ENCODE results near the gene TNFRSF4.
"Not testable (repeated sequence)": the region's sequence is repeated elsewhere in the genome, so short reads cannot be mapped to it uniquely, and the experiment has no call there.

Gene TNFRSF4

DNA sequence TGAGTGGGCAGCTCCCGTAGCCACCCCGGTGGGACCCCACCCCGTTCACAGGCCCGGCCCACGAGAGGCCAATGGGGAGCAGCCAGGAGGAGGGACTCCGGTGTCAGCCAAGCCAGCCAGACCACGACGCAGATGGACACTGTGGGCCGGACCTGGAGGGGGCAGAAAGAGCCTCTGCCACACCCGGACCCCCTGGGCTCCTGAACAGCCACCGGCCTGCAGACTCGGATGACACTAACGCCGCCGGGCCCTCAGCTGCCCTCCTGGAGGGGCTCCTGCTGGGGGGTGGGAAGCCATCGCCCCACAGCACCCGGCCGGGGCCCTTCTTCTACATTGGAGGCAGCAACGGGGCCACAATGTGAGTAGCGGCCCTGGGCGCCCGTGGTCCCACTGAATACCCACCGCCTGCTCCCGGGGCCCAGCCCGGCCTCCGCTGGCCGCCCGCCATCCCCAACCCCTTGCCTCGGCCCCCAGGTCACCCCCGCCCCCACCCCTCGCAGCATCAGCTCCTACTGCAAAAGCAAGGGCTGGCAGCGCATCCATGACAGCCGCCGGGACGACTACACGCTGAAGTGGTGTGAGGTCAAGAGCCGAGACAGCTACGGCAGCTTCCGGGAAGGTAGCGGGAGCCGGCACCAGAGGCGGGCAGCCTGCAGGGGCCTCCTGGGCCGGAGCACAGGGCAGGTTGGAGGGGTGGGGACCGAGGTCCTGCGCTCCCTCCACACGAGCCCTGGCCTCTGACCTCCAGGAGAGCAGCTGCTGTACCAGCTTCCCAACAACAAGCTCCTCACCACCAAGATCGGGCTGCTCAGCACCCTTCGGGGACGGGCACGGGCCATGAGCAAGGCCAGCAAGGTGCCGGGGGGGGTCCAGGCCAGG, 33.7 kb downstream of the TNFRSF4 start:
- no peak for DNase-seq

DNA sequence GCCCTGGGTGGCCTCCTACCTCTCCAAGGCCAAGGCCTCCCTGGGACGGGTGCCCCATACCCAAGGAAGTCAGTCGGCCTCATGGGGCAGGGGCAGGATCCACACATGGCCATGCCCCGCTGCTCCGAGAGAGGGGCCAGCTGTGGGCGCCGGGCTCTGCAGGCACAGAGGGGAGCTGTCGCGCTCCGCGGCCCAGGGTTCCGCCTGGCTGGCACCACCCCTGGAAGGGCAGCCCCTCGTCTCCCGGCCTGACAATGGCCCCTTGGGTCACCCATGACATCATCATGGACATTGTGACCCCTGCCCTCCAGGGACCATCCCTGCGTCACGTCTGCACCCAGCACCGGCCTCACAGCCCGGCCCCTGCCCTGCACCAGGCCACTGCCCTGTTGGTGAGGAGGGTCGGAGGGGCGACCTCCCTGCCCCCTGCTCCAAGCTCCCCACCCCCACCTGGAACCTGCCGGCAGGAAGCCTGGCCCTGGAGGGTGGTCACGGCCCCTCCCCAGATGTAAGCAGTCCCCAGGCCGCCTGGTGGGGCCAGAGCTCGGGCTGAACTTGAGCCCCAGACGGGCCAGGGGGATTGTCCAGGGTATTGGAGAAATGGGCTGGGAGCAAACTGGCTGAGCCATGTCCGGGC, 34.5 kb downstream of the TNFRSF4 start:
- no peak for DNase-seq

DNA sequence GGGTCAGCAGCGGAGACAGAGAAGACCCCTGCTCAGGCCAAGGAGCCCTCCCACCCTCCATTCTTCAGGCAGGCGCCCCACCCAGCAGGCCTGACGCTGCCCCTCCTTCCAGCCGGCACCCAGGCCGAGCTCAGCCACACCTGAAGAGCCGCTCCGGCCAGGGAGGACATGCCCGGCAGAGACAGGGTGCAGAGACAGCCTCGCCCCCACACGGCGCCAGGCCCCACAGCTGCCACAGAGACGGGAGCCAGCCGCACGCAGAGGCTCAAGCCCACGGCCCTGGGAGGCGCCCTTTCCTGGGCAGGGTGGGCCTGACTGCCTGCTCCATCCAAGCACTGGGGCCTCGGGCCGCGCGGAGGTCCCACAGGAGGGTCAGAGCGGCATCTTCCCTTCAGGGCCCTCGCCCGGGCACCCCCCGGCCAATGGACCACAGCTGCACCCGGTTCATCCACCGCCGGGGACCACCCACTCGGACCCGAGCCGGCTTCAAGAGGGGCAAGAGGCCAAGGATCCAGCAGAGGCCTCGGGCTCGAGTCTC, 35.1 kb downstream of the TNFRSF4 start:
- no peak for DNase-seq

DNA sequence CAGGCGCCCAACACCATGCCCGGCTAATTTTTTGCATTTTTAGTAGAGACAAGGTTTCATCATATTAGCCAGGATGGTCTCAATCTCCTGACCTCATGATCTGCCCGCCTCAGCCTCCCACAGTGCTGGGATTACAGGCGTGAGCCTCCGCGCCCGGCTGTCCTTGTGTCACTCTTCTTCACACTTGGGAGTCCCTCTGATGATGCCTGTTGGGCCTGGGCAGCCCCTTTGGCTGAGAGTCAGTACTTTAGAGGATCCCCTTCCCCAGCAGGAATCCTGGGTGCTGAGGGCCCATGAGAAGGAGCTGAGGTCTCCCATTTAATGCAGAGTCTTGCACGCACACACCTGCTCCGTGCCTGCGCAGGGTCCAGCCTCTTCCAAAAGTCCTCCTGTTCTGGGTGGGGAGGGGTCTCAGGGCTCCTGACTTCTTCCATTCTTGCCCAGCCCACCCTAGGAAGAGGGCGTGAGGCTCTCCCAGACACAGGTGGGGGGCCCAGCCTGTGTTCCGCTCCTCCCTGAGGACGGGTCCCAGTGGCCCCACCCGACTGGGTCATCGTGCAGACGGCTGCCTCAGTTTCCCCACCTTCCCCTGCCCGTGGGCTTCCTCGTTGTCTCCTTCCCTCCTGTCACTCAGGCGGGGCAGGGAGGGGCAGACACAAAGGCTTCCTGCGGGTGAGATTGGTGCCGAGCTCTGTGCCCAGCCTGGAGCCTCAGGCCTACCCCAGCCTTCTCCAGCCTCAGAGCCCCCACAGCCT, 36.3 kb downstream of the TNFRSF4 start:
- no peak for DNase-seq

DNA sequence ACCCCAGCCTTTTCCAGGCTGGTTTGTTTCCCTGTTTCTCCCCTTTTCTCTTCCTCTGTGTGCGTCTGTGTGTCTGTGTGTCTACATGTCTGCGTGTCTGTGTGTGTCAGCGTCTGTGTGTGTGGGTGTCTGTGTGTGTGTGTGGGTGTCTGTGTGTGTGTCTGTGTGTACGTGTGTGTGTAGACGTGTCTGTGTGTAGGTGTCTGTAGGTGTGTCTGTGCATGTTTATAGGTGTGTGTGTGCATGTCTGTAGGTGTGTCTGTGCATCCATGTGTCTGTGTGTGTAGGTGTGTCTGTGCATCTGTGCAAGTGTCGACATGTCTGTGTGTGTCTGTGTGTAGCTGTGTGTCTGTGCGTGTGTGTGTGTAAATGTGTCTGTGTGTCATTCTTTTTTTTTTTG, 37.0 kb downstream of the TNFRSF4 start:
- DNase-seq, result no peak

DNA sequence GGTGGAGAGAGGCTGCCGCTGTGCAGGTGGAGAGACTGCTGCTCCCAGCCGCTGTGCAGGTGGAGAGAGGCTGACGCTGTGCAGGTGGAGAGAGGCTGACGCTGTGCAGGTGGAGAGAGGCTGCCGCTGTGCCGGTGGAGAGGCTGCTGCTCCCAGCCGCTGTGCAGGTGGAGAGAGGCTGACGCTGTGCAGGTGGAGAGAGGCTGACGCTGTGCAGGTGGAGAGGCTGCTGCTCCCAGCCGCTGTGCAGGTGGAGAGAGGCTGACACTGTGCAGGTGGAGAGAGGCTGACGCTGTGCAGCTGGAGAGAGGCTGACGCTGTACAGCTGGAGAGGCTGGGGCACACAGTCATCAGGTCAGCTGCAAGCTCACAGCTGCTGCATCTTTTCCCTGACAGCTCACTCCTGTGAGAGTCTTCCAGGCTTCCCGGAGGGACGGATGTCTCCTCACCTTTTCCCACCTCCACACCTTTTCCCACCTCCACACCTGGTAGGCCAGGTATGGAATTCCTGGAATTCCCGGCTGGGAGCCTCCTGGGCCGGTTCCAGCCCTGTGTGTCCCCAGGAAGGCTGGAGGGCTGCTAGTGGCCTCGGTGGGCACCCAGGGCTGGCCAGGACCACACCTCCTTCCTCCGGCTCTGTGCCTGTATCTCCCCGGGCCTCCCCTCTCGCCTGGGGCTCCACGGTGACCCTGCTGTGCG, 37.7 kb downstream of the TNFRSF4 start:
- DNase-seq, result not testable (repeated sequence)

DNA sequence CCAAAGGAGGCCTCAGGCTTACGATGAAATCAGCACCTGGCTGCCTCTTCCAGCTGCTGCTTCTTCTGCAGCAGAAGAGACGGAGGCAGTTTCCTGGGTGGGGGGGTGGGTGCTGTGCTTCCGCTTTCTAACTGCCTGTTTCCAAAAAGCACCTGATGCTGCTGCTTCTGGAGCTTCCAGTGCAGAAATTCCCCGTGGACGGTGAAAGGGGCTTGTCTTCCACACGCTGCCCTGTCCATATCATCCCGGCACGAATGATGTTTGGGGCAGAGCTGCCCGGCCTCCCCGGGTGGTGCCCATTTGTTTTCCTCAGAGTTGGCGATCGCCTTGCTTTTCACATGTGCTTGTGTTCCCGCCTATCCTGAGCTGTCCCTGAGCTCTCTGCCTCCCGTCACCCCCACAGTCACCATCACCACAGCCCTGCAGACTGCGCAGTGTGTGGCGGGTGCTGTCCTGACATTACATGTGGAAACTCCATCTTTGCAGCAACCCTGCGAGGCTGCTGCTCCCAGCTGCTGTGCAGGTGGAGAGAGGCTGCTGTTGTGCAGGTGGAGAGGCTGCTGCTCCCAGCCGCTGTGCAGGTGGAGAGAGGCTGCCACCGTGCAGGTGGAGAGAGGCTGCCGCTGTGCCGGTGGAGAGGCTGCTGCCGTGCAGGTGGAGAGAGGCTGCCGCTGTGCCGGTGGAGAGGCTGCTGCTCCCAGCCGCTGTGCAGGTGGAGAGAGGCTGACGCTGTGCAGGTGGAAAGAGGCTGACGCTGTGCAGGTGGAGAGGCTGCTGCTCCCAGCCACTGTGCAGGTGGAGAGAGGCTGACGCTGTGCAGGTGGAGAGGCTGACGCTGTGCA, 38.5 kb downstream of the TNFRSF4 start:
- DNase-seq, result no peak

DNA sequence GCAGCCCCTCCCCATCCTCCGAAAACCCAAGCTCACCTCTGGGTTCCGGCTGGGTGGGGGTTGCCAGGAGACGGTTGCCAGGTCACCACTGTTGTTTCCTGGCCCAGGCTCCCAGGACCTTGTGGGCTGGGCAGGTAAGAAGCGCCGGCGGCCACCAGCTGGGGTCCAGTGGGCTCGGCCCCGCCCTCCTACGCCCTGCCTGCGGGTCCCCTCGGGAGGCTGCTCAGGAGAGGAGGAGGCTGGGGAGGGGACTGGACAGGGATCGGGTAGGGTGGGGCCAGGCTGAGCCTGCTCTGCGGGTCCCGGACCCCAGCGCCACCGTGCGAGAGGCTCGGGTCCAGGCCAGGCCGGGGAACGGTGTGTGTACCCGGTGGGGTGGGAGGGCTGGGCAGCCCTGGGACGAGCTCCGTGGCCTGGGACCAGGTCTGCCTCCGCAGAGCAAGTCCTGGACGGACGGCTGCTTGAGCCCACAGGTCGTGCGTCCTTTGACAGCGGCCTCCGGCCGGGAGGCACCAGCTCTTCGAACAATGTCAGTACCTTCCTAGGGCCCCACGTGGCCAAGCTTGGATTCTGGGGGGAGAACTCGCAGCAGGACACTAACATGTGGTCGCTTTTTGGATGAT, 40.0 kb downstream of the TNFRSF4 start, which contains the start of gene TTLL10:
TTLL10 (plus strand) TSS at position 88 of the 623 bp plus-strand sequence. CDS start 5,336 bp downstream, outside the sequence.
- DNase-seq, result peak; percentile 25

DNA sequence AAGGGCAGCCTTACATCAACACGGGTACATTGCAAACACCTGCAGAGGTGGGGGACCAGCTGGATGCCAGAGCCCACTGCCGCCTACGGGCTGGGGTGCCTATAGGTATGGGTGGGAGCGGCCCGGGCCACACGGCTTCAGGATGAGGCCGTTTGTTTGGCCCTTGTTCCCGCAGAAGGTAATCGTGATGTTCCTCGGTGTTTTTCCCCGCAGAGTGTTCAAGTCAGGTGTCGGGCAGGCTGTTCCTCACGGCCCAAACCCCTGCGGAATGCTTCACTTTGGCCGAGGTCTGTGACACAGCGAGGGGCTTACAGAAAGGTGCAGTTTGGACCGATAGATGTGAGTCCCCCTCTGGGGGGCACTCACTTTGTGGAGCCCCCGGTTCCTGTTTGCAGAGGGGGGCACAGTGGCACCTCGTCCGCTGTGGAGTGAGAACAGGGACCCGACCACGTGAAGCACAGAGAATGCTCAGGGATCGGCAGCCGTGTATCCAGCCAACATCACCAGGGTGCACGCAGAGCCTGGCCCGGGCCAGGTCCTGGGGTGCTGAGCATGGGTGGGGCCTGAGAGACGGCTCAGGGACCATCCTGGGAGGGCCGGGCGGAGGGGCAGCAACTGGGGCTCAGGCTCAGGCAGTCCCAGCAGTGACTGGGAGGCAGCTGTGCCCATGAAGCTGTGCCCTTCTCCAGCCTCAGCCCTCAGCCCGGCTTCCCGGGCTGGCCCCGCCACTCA, 40.7 kb downstream of the TNFRSF4 start:
- DNase-seq, result no peak

DNA sequence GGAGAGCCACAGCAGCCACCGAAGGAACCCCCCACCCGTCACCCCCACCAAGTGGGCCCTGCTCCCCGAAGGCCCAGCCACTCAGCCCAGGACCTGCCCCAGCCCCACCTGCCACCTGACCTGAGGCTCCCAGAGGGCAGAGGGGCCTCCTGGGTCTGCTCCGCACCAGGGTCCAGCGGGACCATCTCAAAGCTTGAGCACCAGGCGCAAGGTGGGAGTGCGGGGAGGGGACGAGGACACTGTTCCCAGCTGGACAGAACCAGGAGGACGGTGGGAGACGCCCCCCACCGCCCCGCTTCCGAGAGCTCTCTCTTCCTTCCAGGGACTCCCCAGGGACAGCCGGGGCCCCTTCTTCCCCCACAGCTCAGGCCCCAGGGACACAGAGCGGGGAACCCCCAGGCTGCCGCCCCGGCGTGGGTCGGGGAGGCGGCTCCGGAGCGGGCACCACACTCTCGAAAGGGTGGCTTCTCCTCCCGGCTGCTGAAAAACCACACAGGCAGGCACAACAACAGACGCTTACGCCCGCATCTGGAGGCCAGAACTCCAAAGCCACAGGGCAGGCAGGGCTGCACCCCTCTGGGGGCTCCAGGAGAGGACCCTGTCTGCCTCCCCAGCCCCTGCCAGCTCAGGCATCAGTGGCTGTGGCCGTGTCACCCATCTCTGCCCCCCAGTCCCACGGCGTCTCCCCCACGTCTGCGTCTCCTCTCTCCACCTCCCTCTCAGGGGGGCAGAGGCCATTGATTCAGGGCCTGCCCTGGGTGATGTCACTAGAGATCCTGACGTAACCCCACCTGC, 42.2 kb downstream of the TNFRSF4 start:
- DNase-seq, result peak; percentile 19

DNA sequence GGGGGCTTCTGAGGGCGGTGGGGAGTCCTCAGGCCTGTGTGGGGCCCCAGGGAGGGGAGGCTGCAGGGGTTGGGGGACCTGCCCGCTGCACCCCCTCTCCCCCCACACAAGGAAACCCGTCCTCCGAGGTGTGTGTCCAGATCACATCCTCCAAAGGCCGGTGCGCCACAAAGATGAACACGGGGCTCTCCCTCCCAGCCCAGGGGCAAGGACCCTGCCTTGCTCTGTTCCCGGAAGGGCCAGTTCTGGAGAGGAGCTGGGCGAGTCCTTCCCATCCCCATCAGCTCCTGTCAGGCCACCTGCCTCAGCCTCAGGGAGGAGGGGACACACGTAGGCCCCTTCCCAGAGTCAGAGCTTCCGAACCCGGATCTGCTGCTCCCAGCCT, 42.8 kb downstream of the TNFRSF4 start:
- no peak for DNase-seq

DNA sequence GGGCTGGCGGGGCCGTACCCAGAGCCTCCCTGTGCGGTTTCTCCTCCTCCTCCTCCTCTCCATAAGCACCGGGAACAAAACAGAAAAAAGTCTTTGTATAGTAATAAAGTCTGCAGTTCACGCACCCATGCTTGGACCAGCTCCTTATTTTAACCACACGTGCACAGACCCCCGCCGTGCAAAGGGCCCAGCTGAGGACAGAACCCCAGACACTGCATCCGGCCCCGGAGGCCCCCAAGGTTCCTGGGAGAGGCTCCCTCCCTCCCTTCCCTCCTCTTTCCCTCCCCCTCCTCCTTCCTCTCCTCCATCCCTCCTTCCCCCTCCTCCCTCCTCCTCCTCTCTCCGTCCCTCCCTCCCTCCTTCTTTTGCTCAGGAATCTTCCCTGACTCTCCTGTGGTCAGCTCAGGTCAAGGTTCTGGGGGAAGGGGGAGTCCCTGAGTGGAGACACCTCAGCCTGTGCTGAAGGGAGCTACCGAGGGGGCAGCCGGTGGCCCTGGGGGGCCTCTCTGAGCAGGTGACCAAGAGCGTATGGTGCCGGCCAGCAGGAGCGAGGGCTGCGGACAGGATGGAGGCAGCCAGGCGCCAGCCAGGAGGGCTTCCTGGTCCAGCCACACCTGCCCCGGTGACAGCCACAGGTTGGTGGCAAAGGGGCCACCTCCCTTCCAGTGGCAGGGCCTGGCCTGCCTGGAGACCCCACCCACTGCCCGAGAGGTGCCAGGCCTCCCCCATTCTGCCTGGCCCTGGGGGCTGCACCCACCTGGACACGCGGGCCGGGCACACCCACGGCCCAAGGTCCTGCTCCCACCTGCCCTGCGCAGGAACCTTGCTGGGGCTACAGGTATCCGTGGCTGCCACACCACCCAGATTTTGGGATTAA, 43.5 kb downstream of the TNFRSF4 start:
- DNase-seq, result no peak

DNA sequence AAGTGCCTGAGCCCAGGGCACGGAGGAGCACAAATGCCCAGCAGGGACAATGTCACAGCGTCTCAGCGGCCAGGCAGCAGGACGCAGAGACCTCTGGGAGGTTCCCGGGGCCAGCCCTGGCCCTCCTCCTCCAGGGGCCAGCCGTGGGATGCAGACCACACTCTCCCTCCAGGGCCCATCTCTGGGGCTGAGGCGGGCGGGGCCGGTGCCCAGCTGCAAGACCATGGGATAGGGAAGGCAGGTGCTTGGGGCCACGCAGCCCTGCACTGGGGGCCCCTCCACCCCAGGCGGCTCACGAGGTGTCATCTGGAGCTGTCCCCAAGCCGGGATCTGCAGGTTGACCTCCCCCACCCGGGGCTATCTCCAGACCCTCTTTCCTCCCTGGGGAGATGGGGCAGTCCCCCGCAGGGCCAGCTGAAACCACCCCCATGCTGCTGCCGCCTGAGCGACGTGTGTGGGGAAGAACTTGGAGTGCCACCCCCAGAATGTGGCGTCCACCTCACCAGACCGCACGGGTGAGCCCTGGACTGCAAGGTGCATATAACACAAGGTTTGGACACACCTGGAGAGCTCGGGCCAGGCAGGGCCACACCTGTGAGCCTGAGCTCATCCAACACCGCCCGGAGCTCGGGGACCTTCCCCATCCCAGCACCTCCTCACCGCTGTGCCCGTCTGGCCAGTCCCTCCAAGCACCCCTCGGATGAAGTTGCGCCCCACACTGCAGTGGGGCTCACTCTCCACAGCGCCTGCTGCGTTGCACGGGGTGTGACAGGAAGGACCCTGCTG, 44.3 kb downstream of the TNFRSF4 start:
- no peak for DNase-seq

DNA sequence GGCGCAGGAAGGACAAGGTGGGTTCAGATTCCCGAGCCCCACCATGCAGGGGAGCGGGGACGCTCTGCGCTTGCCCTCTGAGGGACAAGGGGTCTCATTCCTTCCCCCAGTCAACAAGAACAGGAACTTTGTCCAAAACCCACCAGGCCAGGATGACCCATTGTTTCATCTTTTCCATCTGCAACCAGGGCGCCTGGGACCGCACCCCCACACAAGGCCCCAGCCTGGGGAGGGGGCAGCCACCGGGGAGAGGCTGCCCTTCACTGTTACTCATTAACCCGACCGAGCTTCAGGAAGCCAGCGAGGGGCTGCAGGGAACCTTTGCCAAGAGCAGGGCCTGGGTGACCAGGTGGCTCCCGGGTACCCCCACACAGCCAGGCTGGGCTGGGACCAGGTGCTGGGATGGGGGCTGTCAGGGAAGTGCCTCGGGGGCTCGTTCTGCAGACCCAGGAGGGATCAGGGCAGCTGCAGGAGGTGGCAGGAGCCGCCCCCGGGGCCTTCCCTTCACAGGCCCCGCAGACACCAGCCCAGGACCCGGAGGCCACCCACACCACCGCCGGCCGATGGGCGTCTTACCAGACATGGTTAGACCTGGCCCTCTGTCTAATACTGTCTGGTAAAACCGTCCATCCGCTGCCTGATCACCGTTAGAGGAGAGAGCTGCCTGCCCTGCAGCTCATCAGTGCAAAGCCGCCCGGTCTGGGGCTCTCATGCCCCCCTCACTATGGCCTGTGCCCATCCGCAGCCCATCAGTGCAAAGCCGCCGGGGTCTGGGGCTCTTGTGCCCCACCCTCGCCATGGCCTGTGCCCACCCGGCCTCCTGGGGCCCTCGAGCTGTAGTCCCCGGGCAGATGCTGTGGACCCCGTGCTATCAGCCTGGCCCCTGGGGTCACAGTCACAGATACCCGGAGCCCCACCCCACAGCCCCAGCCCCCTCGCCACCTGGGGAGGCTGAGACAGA, 45.2 kb downstream of the TNFRSF4 start:
- DNase-seq, result no peak

DNA sequence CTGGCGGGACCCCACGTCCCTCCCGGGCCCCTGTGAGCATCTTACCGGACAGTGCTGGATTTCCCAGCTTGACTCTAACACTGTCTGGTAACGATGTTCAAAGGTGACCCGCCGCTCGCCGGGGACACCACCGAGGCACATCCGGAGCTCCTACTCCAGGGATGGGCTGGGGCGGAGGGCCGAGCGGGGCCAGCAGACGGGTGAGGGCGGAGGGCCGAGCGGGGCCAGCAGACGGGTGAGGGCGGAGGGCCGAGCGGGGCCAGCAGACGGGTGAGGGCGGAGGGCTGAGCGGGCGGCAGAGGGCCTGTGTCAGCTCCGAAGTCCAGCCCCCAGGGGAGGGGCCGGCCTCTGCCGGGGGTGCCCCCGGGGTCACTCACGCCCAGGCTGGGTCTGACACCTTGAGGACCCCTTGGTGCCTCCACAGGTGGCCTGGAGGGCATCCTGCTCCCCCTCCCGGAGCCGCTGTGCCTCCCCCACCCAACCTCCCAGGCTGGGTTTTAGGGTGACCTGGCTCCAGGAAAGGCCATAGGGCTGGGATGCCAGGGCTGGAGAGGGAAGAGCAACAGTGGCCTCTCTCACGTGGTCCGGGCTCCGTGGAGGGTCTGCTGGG, 46.0 kb downstream of the TNFRSF4 start:
- no peak for DNase-seq

DNA sequence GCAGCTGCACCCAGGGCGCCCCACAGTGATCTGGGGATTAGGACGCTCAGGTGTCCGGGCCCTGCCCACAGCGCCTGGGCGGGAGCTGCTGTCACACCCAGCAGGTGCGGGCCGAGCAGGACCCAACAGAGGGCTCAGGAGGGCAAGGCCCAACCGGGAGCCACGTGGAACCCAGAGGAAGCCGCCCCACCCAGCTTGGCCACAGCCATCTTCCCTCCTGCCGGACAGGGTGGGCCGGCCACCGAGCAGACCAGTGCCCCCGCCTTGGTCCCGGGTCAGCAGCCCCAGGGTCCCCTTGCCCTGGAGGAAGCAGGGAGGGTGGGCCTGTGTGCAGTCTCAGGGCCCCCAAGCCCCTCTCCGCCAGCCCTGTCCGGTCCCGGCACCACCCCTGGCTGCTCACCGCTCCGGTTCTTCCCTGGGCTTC, 46.5 kb downstream of the TNFRSF4 start:
- no peak for DNase-seq

All from activated CD4-positive, alpha-beta T cell treated with anti-CD3 and anti-CD28 coated beads, Interleukin-10, Interleukin-2, amounts not matched to agents 100 ng/mL and 50 ng/mL, durations not matched to agents 16 hours and 8 hours (primary cell).